NCI-H1092 (cell line): ENCODE data around the gene LRRC36.
A peak's percentile ranks its signal among the peaks of the same experiment; 100 is the strongest.
"Not testable (repeated sequence)": the region's sequence is repeated elsewhere in the genome, so short reads cannot be mapped to it uniquely, and the experiment has no call there.

Source experiments
- DNase-seq: peaks from one replicate; lab custom pipeline; 2025; lab: John Stamatoyannopoulos, UW

Gene LRRC36

GRCh38 chr16:67400901-67401300 lies 74.3 kb downstream of the LRRC36 start:
- DNase-seq, result no peak

DNA sequence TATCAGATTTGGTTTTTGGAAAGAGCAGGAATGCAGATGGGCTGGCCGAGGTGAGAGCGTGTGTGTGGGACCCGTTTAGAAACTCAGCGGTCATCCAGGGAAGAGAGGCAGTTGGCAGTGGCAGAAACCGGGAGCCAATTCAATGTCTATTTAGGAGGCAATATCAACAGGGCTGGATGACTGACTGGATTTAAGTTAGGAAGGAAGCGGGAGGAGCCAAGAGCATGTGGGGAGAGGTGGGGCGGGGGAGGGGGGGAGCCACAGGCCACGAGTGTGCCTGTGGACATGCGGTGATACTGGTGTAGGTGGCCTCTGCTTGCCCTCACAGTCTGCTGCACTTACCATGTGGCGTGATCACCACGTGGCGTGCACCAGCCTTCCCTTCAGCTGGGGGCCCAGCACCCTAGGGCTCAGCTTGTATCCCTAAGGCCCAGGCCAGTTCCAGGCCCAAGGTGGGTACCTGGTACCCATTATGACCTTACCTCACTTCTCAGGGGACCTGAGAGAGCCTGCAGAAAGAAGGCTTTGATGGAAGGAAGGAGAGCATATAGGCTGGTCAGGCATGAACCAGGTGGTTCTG lies 77.5 kb downstream of the LRRC36 start:
- no peak for DNase-seq

GRCh38 chr16:67404740-67405226 lies 78.2 kb downstream of the LRRC36 start:
- no peak for DNase-seq

DNA sequence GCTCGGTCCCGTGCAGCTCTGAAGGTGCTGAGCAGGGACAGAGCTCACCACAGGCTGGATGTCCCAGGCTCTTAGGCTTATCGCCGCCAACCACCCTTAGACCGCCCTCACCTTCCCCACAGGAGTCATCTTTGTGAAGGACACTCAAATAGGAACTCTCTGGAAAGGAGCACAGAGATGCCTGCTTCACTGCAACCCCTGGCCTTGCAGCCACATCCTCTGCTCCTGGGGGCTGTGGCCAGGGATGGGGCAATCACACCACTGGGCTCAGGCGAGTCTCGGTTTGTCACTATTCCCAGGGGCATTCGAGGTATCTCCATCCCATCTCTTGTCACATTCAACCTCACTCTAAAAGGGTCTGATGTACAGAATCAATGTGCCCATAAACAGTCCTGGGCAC lies 78.7 kb downstream of the LRRC36 start:
- DNase-seq, result no peak

DNA sequence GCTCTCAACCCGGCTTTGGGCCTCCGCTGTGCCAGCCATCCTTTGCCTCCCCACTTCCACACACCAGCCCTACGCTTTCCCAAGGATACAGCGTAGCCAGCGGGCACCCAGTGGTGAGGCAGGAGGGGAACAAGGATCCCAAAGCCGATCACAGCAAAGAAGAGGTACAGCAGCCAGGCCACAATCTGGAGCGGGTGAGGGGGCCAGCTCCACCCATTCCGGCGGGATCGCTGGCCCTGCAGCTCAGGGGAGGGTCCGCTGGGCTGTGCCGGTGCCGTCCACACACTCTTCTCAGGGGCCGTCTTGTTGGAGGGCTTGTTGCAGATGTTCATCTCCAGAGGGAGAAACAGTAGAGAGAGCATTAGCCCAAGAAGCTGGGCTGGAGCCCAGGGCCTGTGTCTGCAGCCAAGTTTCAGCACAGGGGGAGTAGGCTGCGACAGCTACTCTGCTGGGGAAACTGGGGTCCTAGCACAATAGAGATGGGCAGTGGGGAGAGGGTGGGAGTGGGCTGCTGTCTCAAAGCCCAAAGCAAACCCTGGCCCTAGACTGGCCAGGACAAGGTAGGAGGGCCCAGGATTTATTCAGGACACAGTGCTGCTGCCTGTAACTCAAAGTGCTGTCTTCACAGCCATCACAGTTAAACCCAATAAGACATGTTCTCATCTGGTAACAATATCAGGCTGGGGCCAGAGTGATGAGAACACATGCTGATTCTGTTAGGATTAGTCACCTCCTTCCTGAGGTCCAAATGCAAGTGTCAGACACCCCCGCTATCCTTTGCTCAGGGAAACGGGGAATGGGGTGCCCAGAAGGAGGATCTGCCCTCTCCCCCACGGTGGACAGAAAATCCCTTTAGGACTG lies 79.7 kb downstream of the LRRC36 start:
- DNase-seq, result no peak

DNA sequence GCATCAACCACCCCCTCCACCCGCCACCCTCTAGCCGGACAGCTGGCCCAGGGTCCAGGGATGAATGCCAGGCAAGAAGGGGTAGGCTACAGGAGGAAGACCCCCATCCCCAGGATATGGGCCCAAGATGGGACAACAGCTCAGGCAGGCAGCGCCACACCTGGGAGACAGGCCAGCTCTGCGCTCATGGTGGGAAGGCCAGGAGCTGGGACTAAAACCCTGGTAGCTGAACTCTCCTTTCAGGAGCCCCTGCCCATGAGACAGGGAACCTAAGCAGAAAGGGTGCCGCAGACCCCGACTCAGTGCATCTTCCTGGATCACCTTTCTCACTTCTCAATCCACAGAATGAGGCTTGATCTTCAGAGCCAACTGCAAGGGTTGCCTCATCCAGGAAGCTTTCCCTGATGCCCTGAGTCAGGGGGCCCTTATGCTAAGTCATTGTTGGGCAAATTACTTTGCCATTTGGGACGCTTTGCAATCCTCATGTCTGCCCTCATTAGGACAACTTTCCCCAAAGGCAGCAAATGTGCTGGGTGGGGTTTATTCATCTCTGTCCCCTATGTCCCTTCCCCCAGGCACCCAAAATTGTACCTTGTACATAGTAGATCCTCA lies 80.7 kb downstream of the LRRC36 start:
- DNase-seq, result no peak

- DNase-seq, result no peak
Observed at GRCh38 chr16:67407788-67408452, 81.3 kb downstream of the LRRC36 start.

GRCh38 chr16:67409631-67410030 lies 83.0 kb downstream of the LRRC36 start:
- DNase-seq, result no peak

DNA sequence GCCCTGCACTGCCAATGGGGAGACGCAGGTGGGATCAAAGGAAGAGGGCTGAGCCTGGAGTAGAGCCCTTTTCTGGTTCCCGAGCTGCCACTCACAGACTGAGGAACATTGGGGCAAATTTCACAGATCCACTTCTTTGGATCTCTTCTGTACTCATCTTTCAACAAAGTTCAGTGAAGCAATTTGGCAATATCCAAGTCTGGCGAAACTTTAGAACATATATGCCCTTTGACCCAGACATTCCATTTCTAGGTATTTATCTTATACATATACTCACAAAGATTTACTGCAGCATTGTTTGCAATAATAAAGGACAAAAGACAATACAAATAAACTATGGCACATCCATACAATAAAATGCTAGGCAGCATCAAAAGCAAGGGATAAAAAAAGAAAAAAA lies 84.7 kb downstream of the LRRC36 start:
- no peak for DNase-seq

DNA sequence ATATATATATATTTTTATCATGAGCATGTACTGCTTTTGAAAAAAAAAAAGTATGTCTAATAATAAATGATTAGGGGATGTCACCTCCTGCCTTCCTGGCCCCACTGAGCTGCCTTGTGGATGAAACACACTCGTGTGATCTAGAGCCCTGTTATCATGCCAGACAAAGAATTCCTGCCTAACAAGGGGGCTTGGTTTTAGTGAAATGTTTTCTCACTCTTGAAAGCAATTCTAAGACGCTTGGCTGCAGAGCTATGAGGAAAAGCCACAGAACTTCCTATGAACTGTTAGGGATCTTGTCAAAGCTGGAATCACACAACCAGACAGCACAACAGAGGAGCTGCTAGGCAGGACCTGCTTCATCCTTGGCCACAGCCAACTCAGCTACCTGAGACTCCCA lies 85.7 kb downstream of the LRRC36 start:
- DNase-seq, result no peak

GRCh38 chr16:67413978-67414911 lies 87.6 kb downstream of the LRRC36 start:
- DNase-seq, result no peak

- DNase-seq, result not testable (repeated sequence)
Observed at GRCh38 chr16:67415421-67415820, 88.8 kb downstream of the LRRC36 start.

- DNase-seq, result peak; percentile 41
Observed at GRCh38 chr16:67415872-67416793, 89.5 kb downstream of the LRRC36 start, which contains the start of gene ZDHHC1. Gene ZDHHC1, minus strand, starts transcription at chr16:67416477. Its CDS starts 8,702 bp downstream, at chr16:67407775.

GRCh38 chr16:67417333-67418061 lies 90.9 kb downstream of the LRRC36 start:
- no peak for DNase-seq

DNA sequence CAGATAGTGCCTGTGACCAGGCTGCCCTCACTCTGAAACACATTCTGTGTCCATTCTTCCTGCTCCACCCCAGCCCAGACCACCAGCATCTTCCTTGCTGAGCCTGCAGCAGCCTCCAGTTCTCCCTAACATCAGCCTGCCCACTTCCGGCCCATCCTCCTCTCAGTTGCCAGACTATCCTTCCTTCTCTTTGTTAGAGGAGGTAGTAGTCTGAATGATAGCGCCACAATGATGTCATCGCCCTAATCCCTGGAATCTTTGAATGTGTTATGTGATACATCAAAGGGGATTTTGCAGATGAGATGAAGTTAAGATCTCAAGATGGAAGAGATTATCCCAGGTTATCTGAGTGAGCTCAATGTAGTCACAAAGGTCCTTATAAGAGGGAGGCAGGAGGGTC lies 92.9 kb downstream of the LRRC36 start:
- DNase-seq, result no peak

DNA sequence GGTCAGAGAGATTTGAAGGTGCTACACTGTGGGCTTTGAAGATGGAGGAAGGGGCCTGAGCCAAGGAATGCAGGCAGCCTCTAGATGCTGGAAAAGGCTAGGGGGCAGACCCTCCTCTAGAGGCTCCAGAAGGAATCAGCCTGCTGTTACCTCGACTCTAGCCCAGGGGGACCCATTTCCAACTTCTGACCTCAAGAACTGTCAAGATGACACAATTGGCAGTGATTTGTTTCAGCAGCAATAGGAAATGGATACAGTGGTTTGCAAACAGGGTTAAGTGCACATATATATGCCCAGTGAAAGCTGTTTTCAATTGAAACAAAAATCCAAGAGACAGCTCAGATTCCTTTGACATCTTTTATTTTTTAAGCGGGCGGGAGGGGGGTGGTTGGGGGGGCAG lies 93.3 kb downstream of the LRRC36 start:
- DNase-seq, result no peak

GRCh38 chr16:67421030-67421429 lies 94.4 kb downstream of the LRRC36 start:
- DNase-seq, result no peak

GRCh38 chr16:67423015-67423414 lies 96.4 kb downstream of the LRRC36 start:
- DNase-seq, result no peak

- no peak for DNase-seq
Observed at GRCh38 chr16:67423611-67424260, 97.1 kb downstream of the LRRC36 start.
